MG63 (cell line): Measurements from ENCODE around the gene RAB13. TPM values are rescaled to one million over a fixed set of nuclear protein-coding genes. Genes with fewer than 3 reads are reported as not detected.
A peak's percentile ranks its signal among the peaks of the same experiment; 100 is the strongest.

Source experiments
- DNase-seq: peaks from one replicate; pipeline ENCODE4 v3.0.0-alpha.2; 2020
- H3K27me3 ChIP-seq: fragments of 250-450 bp; sonication (Bioruptor Pico); 2 replicates; pipeline ENCODE4 v1.5.1; 2020; ENCODE audit warnings: mild to moderate bottlenecking, moderate library complexity
- H3K36me3 ChIP-seq: fragments of 250-450 bp; sonication (Bioruptor Pico); 2 replicates; pipeline ENCODE4 v1.5.1; 2020; ENCODE audit warnings: mild to moderate bottlenecking, moderate library complexity
- H3K4me3 ChIP-seq: fragments of 250-450 bp; sonication (Bioruptor Pico); 2 replicates; pipeline ENCODE4 v1.5.1; 2020; ENCODE audit warnings: mild to moderate bottlenecking, moderate library complexity
- H3K9me3 ChIP-seq: fragments of 250-450 bp; sonication (Bioruptor Pico); 2 replicates; pipeline ENCODE4 v1.5.1; 2020; ENCODE audit warnings: mild to moderate bottlenecking, moderate library complexity
- total RNA-seq: library from RNA; depleted of rRNA; stranded (reverse); fragments of >200 nt; shearing (Covaris generic); gene quantifications from 2 replicates; pipeline ENCODE4 v1.2.3, GENCODE V29; 2014; ENCODE audit warnings: low replicate concordance

Gene RAB13
- total RNA-seq, 1 experiment from 2014 or later = 11.3 TPM

GRCh38 chr1:153945795-153946621 lies 40.1 kb downstream of the RAB13 start:
- Histone ChIP-seq H3K9me3 (no peaks in the 10 kb centered on the region), H3K36me3 (peaks cover 48% of the 10 kb centered on the region), H3K4me3 (peak overlapping the region; percentile 70), H3K27me3 (no peaks in the 10 kb centered on the region)
- peak; percentile 82 for DNase-seq

GRCh38 chr1:153945131-153945794 lies 40.9 kb downstream of the RAB13 start:
- Histone ChIP-seq H3K27me3 (no peaks in the 10 kb centered on the region), H3K4me3 (peak overlapping the region; percentile 70), H3K9me3 (no peaks in the 10 kb centered on the region), H3K36me3 (peaks cover 49% of the 10 kb centered on the region)
- DNase-seq = no peak

- Histone ChIP-seq H3K27me3 (no peaks in the 10 kb centered on the region), H3K36me3 (peaks cover 49% of the 10 kb centered on the region), H3K4me3 (peak overlapping the region; percentile 70)
These were observed 41.4 kb downstream of the RAB13 start for GRCh38 chr1:153944827-153945117.

GRCh38 chr1:153944005-153944826 lies 41.9 kb downstream of the RAB13 start:
- H3K4me3 ChIP-seq = no peak overlapping the region
- H3K36me3 ChIP-seq = peaks cover 50% of the 10 kb centered on the region
- H3K9me3 ChIP-seq = no peaks in the 10 kb centered on the region
- DNase-seq = no peak
- no peaks in the 10 kb centered on the region for H3K27me3 ChIP-seq

More at GRCh38 chr1:153944827-153945117, 41.4 kb downstream of the RAB13 start:
- H3K9me3 ChIP-seq = no peaks in the 10 kb centered on the region
- no peak for DNase-seq

GRCh38 chr1:153942766-153943549 lies 43.2 kb downstream of the RAB13 start:
- Histone ChIP-seq H3K9me3 (no peaks in the 10 kb centered on the region), H3K4me3 (no peak overlapping the region), H3K36me3 (peaks cover 47% of the 10 kb centered on the region), H3K27me3 (no peaks in the 10 kb centered on the region)
- DNase-seq = no peak

GRCh38 chr1:153941826-153942725 lies 44.1 kb downstream of the RAB13 start:
- DNase-seq = no peak

GRCh38 chr1:153940756-153941155 lies 45.4 kb downstream of the RAB13 start:
- Histone ChIP-seq H3K27me3 (no peaks in the 10 kb centered on the region), H3K9me3 (no peaks in the 10 kb centered on the region), H3K4me3 (no peak overlapping the region), H3K36me3 (peaks cover 60% of the 10 kb centered on the region)
- DNase-seq = no peak

More at GRCh38 chr1:153941826-153942725, 44.1 kb downstream of the RAB13 start:
- Histone ChIP-seq H3K9me3 (no peaks in the 10 kb centered on the region), H3K36me3 (peaks cover 52% of the 10 kb centered on the region), H3K27me3 (no peaks in the 10 kb centered on the region), H3K4me3 (no peak overlapping the region)

GRCh38 chr1:153939476-153939875 lies 46.7 kb downstream of the RAB13 start:
- H3K4me3 ChIP-seq = no peak overlapping the region
- H3K27me3 ChIP-seq = no peaks in the 10 kb centered on the region
- DNase-seq = no peak
- peaks cover 66% of the 10 kb centered on the region for H3K36me3 ChIP-seq
- no peaks in the 10 kb centered on the region for H3K9me3 ChIP-seq

GRCh38 chr1:153938996-153939395 lies 47.1 kb downstream of the RAB13 start:
- no peaks in the 10 kb centered on the region for H3K27me3 ChIP-seq
- DNase-seq = no peak
- H3K9me3 ChIP-seq = no peaks in the 10 kb centered on the region
- peaks cover 68% of the 10 kb centered on the region for H3K36me3 ChIP-seq
- H3K4me3 ChIP-seq = no peak overlapping the region

GRCh38 chr1:153937331-153937730 lies 48.8 kb downstream of the RAB13 start:
- DNase-seq = no peak
- Histone ChIP-seq H3K27me3 (no peaks in the 10 kb centered on the region), H3K4me3 (no peak overlapping the region), H3K36me3 (peaks cover 57% of the 10 kb centered on the region), H3K9me3 (no peaks in the 10 kb centered on the region)

- no peaks in the 10 kb centered on the region for H3K27me3 ChIP-seq
- H3K4me3 ChIP-seq = no peak overlapping the region
- peaks cover 54% of the 10 kb centered on the region for H3K36me3 ChIP-seq
- no peak for DNase-seq
- no peaks in the 10 kb centered on the region for H3K9me3 ChIP-seq
These were observed 49.9 kb downstream of the RAB13 start for GRCh38 chr1:153936011-153936802.

GRCh38 chr1:153934746-153935145 lies 51.4 kb downstream of the RAB13 start:
- Histone ChIP-seq H3K27me3 (no peaks in the 10 kb centered on the region), H3K4me3 (no peak overlapping the region), H3K36me3 (peaks cover 55% of the 10 kb centered on the region), H3K9me3 (no peaks in the 10 kb centered on the region)
- no peak for DNase-seq

- Histone ChIP-seq H3K4me3 (no peak overlapping the region), H3K36me3 (peaks cover 53% of the 10 kb centered on the region), H3K9me3 (no peaks in the 10 kb centered on the region), H3K27me3 (no peaks in the 10 kb centered on the region)
- DNase-seq = no peak
These were observed 52.2 kb downstream of the RAB13 start for GRCh38 chr1:153933955-153934354.

GRCh38 chr1:153933430-153933829 lies 52.7 kb downstream of the RAB13 start:
- no peak for DNase-seq
- H3K27me3 ChIP-seq = no peaks in the 10 kb centered on the region
- no peaks in the 10 kb centered on the region for H3K9me3 ChIP-seq
- no peak overlapping the region for H3K4me3 ChIP-seq
- H3K36me3 ChIP-seq = peaks cover 51% of the 10 kb centered on the region
